GM18499 (cell line): Measurements from ENCODE around the gene OR1L8.
"Not testable (repeated sequence)": the region's sequence is repeated elsewhere in the genome, so short reads cannot be mapped to it uniquely, and the experiment has no call there.

ENCODE experiments used
- ATAC-seq: cut with Tn5 transposase; IDR thresholded peaks from one replicate; pipeline ENCODE4 v1.9.1; 2021; ENCODE audit warnings: moderate number of reproducible peaks; ENCODE audit not compliant: insufficient read depth, unreplicated experiment

OR1L8 gene, protein sequence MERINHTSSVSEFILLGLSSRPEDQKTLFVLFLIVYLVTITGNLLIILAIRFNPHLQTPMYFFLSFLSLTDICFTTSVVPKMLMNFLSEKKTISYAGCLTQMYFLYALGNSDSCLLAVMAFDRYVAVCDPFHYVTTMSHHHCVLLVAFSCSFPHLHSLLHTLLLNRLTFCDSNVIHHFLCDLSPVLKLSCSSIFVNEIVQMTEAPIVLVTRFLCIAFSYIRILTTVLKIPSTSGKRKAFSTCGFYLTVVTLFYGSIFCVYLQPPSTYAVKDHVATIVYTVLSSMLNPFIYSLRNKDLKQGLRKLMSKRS

DNA sequence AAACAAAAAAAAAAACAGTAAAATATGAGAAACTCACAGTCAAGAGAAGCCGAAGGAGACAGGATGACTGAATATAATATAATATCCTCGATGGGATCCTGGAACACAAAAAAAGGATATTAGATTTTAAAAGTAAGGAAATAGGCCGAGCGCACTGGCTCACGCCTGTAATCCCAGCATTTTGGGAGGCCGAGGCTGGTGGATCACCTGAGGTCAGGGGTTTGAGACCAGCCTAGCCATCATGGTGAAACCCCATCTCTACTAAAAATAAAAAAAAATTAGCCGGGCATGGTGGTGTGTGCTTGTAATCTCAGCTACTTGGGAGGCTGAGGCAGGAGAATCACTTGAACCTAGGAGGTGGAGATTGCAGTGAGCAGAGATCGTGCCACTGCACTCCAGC, at the start of gene OR1L8:
OR1L8 (minus strand) TSS at position 101 of the 400 bp plus-strand sequence. CDS start 14,907 bp downstream, outside the sequence.
- ATAC-seq, result not testable (repeated sequence)

DNA sequence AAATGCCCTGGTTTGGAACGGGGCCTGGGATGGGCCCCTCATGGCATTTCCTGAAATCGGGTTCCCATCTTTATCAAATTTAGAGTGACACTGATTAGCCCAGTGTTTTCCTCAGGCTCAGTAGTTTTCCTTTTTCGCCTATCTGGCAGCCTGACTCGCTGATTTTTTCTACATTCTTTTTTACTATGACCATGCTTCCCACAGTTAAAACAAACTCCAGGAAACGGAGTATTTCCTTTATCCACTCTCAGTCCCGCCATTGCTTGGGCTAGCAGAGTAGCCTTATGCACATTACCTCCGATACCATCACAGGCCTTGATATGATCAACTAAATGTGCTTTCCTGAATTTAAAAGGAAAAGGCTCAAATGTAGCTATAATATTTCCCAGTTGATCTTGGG, 36.8 kb upstream of the OR1L8 start:
- no peak for ATAC-seq

- ATAC-seq, result no peak
These were observed 31.2 kb upstream of the OR1L8 start, which contains the start of gene OR1Q1 for GRCh38 chr9:122614362-122614761. Gene OR1Q1, plus strand, starts transcription at chr9:122614738. Its CDS starts 0 bp downstream, at chr9:122614738.

GRCh38 chr9:122609804-122610203, 26.6 kb upstream of the OR1L8 start:
- no peak for ATAC-seq

DNA sequence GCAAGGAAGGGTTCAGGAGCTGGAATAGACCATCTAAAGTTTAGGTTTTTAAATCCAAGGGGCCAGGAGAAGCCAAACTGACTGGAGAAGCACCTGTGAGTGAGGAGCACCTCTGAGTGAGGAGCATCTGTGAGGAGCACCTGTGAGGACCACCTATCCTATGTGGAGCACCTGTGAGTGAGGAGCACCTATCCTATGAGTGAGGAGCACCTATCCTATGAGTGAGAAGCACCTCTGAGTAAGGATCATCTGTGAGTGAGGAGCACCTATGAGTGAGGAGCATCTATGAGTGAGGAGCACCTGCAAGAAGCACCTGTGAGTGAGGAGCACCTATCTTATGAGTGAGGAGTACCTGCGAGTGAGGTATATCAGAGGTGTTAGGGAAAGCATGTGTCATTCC, 23.4 kb upstream of the OR1L8 start:
- no peak for ATAC-seq

GRCh38 chr9:122605691-122606090, 22.5 kb upstream of the OR1L8 start:
- ATAC-seq, result no peak

DNA sequence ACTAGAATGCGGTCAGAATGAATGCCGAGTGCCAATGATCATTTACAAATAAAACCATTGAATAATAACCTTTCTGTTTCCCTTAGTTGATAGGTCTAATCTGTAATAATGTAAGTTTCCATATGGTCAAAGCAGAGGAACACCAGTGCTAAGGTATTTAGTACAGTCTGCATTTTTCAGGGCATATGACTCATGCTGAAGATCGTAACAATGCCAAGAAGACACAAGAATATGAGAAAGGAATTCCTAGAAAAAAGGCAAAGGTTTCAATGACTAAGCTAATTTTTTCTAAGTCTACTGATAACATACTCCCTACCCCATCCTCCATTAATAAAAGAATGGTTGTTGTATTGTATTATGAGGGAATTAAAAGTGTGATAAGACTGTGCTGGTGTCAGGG, 2.8 kb downstream of the OR1L8 start:
- no peak for ATAC-seq

- no peak for ATAC-seq
These were observed 3.3 kb downstream of the OR1L8 start for GRCh38 chr9:122579874-122580273.

DNA sequence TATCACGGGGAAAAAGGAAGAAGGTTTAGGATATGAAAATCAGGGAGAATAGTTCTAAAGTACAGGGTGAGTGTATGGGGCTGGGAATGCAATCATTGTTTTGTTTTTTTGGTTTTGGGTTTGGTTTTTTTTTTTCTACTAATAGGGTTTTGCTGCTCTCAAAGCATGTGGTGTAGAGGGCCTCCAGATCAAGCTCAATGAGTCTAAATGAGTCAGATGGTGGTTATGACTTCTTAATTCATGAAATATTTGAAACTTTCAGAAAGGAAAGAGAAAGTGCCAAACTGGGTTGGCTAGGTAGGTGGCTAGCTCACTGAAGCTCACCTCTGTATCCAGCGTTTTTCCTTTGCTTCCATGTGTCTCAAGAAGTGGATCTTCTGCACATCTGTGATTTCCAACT, 10.7 kb downstream of the OR1L8 start:
- no peak for ATAC-seq

GRCh38 chr9:122567901-122568300, 15.3 kb downstream of the OR1L8 start:
- no peak for ATAC-seq

GRCh38 chr9:122562134-122562760, 20.9 kb downstream of the OR1L8 start:
- ATAC-seq, result no peak

- ATAC-seq, result no peak
These were observed 21.7 kb downstream of the OR1L8 start for GRCh38 chr9:122561446-122561845.

DNA sequence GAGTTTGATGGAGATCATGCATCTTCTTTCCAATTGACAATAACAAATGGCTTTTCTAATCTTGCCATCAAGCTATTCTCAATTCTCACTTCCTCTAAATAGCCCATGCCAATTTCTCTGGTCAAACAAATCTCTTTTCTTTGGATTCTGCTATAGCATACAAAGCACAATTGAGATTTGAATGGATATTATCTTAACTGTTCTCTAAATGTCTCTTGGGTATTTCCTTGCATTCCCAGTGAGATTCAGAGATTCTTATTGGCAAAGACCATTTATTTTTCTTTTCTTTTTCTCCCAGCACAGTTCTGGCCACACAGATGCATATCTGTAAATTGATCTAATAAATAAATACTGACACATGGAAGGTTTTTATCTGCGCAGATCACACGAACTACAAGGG, 30.4 kb downstream of the OR1L8 start, which contains the start of gene OR1N2:
OR1N2 (plus strand) TSS at position 301 of the 400 bp plus-strand sequence. CDS start 100 bp downstream, outside the sequence.
- no peak for ATAC-seq

- no peak for ATAC-seq
These were observed 31.8 kb downstream of the OR1L8 start for GRCh38 chr9:122551371-122551770.

DNA sequence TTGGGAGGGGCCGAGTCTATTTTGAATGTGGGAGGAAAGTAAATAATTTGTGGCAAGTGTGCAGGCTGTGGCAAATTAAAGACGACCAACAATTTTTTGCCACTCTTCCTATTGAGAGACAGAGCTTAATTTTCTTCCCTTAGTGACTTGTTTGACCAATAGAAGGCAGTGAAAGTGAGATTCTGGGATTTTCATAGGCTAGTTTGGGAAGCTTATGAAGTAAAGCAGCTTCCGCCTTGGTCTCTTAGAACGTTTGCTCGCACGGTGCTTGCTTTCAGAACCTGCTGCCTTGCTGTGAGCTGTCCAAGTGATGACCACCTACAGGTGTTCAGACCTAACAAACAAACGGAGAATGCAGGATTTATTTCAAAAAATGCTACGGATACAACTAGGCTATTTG, 37.0 kb downstream of the OR1L8 start:
- no peak for ATAC-seq

DNA sequence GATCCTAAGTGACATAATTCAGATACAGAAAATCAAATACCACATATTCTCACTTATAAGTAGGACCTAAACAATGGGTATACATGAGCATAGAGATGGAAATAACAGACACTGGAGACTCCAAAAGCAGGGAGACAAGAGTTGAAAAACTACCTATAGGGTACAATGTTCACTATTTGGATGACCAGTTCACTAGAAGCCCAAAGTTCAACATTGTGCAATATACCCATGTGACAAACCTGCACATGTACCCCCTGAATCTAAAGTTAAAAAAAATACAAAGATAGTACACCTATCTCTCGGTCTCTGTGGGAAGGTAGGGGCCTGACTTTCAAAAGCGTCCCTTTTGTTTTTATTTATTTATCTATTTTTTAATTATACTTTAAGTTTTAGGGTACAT, 44.4 kb downstream of the OR1L8 start:
- ATAC-seq, result no peak

DNA sequence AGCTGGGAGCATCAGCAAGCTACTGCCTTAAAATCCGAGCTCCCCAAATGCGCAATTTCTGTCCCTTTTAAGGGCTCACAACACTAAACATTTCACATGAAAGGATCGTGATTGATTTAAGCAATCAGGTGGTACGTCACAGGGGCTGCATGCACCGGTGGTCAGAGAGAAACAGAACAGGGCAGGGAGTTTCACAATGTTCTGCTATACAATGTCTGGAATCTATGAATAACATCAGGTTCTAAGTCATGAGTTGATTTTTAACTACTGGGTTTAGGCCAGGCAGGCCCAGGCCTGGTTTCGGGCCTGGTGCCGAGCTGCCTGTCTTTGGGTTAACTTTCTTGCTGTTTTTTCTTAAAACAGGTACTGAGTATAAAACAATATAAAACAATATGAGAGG, 46.1 kb downstream of the OR1L8 start:
- not testable (repeated sequence) for ATAC-seq

GRCh38 chr9:122536134-122536533, 47.0 kb downstream of the OR1L8 start:
- ATAC-seq, result no peak

DNA sequence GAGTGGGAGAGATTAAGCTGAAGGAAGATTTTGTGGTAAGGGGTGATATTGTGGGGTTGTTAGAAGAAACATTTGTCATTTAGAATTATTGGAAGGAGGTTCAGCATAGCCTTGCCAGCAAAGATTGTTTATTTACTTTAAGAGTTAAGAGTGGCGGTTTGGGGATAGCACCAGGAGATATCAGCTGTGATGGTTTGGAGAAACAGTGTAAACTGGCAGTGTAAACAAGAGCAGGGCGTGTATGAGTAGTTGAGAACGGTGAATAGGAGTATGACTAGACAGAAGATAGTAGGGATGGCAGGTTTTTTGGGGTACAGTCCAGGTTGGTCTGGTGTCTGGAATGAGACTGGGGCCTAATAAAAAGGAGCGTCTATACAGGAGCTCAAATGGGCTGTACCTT, 52.0 kb downstream of the OR1L8 start:
- ATAC-seq, result not testable (repeated sequence)

DNA sequence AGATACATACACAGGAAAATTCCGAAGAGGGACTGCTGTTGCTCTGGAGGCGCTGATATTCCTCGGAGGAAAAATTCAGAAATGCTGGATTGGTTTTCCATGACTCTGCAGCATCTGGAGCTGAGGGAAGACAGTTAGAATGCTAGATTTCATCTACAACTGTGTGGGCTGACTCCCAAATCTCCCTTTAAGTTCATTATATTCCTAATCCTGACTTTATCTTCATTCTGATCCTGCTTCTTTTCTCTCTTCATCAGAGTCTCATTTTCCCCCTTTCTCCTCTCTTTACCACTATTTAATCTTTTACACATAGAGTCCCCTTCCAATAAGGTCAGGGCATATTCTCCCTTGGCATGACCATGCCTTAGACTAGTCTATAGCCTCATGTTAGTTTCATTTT, 56.0 kb downstream of the OR1L8 start, which contains the start of gene OR1N1:
OR1N1 (minus strand) TSS at position 101 of the 400 bp plus-strand sequence; CDS start at position 101, 0 bp downstream.
- ATAC-seq, result no peak

GRCh38 chr9:122526602-122527001, 56.6 kb downstream of the OR1L8 start:
- no peak for ATAC-seq

GRCh38 chr9:122519376-122519775, 63.8 kb downstream of the OR1L8 start:
- no peak for ATAC-seq
